Astrocyte of the cerebellum (primary cell): ENCODE results near the gene GRID2.

Experiments used
- DNase-seq: peaks from one replicate; pipeline ENCODE4 v3.0.0-alpha.2; 2011; ENCODE audit warnings: low read depth
- H3K4me3 ChIP-seq: 2 replicates; pipeline ENCODE4 v1.5.1; 2011; ENCODE audit warnings: mild to moderate bottlenecking, low read depth, low read length, moderate library complexity
- in situ Hi-C: cut with HindIII; loops from 2 replicates; pipeline ENCODE4 v1.10.0; 2017; ENCODE audit warnings: low sequenced_read_pairs
- TF ChIP-seq, protein P1 (sequence below): IDR thresholded peaks from 2 replicates; pipeline ENCODE4 v1.5.1; 2012; ENCODE audit warnings: low read length, low read depth, moderate library complexity, mild to moderate bottlenecking; ENCODE audit errors: missing control alignments

The GRID2 gene

GRCh38 chr4:92658318-92658717, 354.6 kb downstream of the GRID2 start:
- in situ Hi-C loops: no loop called here
- DNase-seq: no peak
- TF ChIP-seq, protein P1, sequence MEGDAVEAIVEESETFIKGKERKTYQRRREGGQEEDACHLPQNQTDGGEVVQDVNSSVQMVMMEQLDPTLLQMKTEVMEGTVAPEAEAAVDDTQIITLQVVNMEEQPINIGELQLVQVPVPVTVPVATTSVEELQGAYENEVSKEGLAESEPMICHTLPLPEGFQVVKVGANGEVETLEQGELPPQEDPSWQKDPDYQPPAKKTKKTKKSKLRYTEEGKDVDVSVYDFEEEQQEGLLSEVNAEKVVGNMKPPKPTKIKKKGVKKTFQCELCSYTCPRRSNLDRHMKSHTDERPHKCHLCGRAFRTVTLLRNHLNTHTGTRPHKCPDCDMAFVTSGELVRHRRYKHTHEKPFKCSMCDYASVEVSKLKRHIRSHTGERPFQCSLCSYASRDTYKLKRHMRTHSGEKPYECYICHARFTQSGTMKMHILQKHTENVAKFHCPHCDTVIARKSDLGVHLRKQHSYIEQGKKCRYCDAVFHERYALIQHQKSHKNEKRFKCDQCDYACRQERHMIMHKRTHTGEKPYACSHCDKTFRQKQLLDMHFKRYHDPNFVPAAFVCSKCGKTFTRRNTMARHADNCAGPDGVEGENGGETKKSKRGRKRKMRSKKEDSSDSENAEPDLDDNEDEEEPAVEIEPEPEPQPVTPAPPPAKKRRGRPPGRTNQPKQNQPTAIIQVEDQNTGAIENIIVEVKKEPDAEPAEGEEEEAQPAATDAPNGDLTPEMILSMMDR: no peak
- H3K4me3 ChIP-seq: no peak overlapping the region

GRCh38 chr4:92677805-92678204, 374.0 kb downstream of the GRID2 start:
- TF ChIP-seq, protein P1: no peak
- in situ Hi-C loops: no loop called here

DNA sequence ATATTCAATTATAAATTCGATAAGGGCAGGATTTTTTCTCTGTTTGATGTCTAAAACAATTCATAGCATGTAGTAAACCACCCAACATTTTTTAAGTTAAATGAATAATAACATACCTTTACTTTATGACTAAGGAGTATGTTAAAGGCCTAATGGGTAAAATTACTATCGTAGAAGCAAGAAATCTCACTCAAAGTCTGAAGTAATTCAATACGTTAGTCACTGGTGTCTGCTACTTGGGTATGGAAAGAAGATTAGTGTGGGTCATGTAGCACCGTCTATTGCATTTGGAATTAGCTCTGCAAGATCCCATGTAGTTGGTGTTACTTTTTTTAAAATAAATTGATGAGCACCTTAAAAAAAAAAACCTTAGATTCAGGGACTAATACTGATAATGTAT, 374.5 kb downstream of the GRID2 start:
- no peak for DNase-seq
- H3K4me3 ChIP-seq: no peak overlapping the region
- in situ Hi-C loops: no loop called here
- TF ChIP-seq, protein P1: no peak

More at GRCh38 chr4:92677805-92678204, 374.0 kb downstream of the GRID2 start:
- H3K4me3 ChIP-seq: no peak overlapping the region
- DNase-seq: no peak

DNA sequence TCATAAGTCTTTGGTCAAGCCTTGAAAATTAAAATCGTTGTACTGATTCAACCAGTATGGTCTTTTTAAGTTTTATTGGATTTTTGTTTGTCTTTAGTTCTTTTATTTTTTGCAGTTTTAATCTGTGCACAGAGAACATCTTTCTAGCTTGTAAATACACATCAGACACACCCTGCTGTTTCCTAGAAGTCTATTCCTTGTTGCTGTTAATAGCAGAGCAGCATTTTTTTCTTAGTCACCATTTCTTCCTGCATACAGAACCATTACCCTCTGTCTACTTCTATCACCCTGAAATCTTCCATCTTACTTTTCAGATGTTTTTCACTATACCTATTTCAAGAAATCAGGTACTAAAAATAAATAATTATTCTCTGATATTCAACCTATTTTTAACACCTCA, 375.4 kb downstream of the GRID2 start:
- TF ChIP-seq, protein P1: no peak
- no peak for DNase-seq
- no peak overlapping the region for H3K4me3 ChIP-seq
- in situ Hi-C loops: no loop called here

- TF ChIP-seq, protein P1: no peak
- in situ Hi-C loops: no loop called here
- DNase-seq: no peak
These were observed 410.9 kb downstream of the GRID2 start for GRCh38 chr4:92714640-92715039.

GRCh38 chr4:92733231-92733630, 429.5 kb downstream of the GRID2 start:
- in situ Hi-C loops: no loop called here
- H3K4me3 ChIP-seq: no peak overlapping the region
- no peak for DNase-seq
- TF ChIP-seq, protein P1: no peak

More at GRCh38 chr4:92714640-92715039, 410.9 kb downstream of the GRID2 start:
- no peak overlapping the region for H3K4me3 ChIP-seq

GRCh38 chr4:92735025-92735665, 431.4 kb downstream of the GRID2 start:
- TF ChIP-seq, protein P1: peak; percentile 7
- DNase-seq: no peak
- in situ Hi-C loops: no loop called here
- H3K4me3 ChIP-seq: no peak overlapping the region
